GM15510 (cell line): ENCODE measurements around the gene FGD2.

Source experiments
- POLR2A ChIP-seq: IDR thresholded peaks from 3 replicates; pipeline ENCODE4 v1.6.1; 2011; ENCODE audit warnings: borderline replicate concordance; ENCODE audit not compliant: insufficient read length; ENCODE audit errors: extremely low read depth

Gene FGD2

DNA sequence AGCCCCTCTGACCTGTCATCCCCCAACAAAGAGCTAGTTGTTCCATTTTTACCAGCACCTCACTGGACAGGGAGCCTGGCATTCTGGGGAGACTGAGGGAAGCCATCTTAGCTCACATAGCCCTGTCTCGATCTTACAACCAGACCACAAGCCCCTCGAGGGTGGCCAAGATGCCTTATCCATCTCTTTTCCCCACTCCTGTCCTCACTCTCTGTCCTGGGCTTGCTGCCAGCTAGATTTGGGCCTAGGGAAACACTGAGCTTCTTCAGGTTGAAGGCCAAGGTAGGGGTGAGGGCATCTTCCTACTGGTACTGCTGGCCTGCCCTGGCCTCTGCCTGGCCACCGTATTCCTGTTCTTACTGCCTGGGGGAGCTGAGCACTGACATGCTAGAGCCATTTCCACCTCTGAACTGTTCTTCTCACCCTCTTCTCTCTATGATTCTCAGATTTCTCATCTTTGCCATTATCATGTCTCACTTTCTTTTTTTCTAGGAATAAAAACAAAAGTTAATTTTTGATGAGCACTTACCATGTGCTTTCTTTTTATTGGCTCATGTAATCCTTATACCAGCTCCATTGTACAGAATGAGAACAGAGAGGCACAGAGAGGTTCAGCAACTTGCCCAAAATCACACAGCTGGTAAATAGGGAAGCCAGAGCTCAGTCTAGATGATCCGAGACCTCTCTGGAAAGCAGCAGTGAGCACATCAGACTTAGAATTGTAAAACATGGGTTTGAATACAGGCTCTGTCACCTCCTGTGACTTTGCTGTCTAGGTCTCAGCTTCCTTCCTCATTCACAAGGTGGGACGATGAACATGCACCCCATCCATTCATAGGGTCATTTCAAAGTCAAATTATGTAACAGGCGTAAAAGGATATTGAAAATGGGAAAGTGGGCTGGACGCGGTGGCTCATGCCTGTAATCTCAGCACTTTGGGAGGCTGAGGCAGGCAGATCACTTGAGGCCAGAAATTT is 28.7 kb downstream of the FGD2 start:
- no peak for TF ChIP-seq POLR2A

- no peak for TF ChIP-seq POLR2A
These were observed 30.7 kb downstream of the FGD2 start for GRCh38 chr6:37036146-37036545.

- no peak for TF ChIP-seq POLR2A
These were observed 33.1 kb downstream of the FGD2 start for GRCh38 chr6:37038292-37039198.

DNA sequence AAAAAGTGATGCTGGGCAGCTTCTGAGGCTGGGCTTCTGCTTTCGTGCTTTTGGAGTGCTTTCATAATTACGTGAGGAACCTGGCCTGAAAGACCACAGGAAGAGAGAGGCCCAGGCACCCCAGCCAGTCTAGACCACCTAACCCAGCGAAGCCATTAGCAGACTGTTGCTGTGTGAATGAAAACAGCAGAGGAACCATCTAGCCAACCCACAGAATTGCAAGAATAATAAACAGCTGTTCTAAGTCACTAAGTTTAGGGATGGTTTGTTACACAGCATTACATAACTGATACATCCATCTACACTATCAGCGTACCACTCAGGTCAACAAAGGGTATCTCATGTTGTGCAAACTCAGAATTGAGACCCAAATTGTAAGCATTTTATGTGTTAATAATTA is 34.5 kb downstream of the FGD2 start:
- TF ChIP-seq POLR2A, result no peak

- no peak for TF ChIP-seq POLR2A
These were observed 36.1 kb downstream of the FGD2 start for GRCh38 chr6:37041521-37041920.

DNA sequence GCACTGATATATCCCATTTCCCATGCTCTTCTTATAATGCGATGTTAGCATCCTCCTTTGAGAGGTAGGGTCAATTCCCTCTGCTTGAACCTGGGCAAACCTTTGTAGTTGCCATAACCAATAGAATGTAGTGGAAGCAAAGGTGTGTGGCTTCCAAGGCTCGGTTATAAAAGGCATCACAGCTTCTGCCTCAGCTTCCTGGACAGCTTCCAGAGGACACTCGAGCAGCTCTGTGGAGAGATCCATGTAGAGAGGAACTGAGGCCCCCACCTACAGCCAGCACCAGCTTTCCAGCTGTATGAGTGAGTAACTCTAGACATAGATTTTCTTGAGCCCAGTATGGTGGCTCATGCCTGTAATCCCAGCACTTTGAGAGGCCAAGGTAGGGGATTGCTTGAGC is 36.7 kb downstream of the FGD2 start:
- no peak for TF ChIP-seq POLR2A

GRCh38 chr6:37047346-37047688 is 41.9 kb downstream of the FGD2 start:
- no peak for TF ChIP-seq POLR2A

- TF ChIP-seq POLR2A, result no peak
These were observed 42.4 kb downstream of the FGD2 start for GRCh38 chr6:37047689-37048402.

- no peak for TF ChIP-seq POLR2A
These were observed 43.0 kb downstream of the FGD2 start for GRCh38 chr6:37048403-37048850.

DNA sequence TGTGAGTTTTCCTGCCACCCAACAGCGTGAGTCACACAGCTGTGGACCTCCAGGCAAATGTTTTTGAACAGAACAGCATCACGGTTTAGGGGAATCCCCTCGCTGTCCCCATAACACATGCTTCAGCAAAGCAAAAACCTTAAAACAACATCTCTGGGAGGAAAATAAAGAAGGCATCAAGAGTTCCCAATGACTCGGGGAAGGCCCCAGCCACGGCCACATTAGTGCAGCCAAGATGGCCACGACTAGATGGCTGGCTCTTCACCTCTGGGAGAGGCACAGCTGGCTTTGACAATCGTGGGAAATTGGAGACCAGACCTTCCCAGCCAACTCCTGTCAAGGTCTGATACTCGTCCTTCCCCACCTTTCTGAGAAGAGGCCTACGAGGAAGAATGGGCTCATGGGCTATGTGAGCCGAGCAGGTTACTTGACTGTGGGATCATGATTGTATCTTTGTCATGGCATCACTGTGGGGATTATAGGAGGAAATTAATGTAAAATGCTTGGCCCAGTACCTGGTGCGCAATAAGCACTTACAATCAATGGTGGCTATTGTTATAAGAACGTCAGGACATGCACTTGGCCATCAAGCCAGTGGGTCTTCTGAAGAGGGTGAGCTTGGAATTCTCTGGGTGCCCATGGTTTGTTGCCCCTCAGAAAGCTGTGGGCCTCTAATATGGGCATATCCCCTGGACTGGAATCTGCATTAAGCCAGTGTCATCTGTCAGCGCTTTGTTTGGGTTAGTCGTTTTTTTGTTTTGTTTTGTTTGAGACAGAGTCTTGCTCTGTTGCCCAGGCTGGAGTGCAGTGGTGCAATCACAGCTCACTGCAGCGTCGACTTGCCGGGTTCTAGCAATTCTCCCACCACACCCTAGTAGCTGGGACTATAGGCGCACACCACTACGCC is 43.6 kb downstream of the FGD2 start:
- no peak for TF ChIP-seq POLR2A

DNA sequence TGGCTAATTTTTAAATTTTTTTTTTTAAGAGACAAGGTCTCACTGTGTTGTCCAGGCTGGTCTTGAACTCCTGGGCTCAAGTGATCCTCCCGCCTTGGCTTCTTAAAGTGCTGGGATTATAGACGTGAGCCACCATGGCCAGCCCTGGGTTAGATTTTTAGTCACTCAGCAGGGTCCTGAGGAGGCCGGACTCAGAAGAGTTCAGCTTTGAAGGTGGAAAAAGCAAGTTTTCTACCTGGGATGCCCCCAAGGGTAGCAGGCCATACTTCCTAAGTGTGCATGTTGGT is 44.2 kb downstream of the FGD2 start:
- TF ChIP-seq POLR2A, result no peak

DNA sequence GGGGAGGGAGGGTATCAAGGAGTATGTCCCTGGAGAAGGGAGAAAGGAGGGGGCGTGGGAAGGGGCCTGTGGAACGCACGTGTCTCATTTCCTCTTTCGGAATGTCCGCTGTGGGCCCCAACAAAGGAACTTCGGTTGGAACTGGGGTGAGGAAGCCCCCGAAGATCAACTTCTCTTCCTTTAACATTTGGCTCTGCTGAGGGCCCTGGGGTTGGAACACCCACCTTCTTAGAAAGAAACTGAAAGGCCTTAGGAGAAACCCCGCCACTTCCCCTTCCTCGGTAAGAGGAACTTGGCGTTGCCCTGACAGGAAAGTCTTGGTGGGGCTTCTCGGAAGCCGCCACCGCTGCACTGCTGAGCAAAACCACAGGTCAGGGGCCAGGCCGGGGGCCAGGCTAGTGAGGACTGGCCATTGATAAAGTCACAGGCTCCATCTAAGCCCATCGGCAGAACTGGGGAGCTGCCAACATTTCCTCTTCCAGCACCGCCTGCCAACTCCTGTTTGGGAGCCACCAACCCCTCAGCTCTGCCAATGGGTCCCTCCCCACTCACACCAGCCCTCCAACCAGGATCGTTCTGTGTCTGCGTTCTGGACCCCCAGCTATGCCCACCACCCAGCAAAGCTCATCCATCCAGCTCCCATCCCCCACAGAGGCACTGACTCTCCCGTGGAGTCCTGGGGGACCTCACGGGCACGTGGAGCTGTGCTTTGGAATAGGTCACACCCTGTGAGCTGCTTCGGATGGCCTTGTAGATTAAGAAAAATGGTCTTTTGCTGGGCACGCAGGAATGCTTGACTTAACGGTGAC is 44.8 kb downstream of the FGD2 start:
- no peak for TF ChIP-seq POLR2A

DNA sequence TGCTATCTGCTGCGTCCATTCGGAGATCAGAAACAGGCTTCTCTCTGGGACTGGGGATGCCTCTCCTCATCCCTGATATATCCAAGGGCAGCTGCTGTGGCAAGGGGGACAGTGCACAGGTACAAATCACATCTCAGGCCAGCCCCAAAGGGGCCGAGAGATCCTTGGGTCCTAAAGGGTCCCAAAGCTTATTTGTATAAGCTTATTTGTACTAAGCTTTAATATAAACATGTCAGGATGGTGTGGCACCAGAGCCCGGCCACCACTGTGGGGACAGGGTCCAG is 45.3 kb downstream of the FGD2 start:
- no peak for TF ChIP-seq POLR2A
